ENCODE measurements around the gene PTX4.

The PTX4 gene

DNA sequence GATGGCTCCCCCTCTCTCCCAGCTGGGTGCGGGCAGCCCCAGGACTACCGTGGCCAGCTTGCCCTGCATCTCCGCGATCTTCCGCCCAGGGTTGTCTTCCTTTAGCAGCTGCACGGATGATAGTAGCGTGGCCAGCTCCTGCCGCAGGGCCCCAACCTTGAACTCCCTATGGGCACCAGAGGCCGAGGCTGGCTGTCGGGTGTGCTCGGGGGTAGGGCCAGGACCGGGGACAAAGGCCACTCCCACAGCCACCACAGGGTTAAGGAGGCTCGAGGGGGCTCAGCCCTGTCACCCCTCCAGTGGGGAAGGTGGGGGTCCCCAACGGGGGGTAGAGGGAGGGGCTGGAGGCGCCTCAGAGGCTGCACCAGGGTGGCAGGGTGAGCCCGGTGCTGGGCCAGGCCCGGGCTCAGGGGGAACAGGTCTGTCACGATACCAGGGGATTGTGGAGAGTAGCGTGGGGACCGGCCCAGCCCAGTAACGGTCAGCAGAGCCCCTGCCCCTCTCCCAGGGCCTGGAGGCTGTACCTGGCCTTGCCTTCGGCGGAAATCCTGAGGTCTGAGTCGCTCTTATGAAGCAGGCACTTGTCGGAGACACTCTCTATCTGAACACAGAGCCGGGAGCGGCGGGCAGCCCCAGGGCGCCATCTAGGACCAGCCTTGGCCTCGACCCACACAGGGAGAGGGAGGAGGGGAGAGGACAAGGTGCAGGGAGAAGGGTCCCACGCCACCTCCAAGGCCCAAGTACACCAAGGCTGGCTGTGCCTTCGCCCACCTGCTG is 52.6 kb downstream of the PTX4 start:
- Histone ChIP-seq H3K27ac (ENCODE audit: low read length) (no peak overlapping the region), H3K27me3 (ENCODE audit: low read depth, low read length) (no peaks in the 10 kb centered on the region), H3K4me3 (ENCODE audit: low read depth in 1 of 2, low read length in 2 of 2) (no peak overlapping the region), H3K9me3 (ENCODE audit: control insufficient read depth in 1 of 2, low read length in 2 of 2) (no peaks in the 10 kb centered on the region), H3K36me3 (ENCODE audit: control insufficient read depth in 1 of 2, insufficient read depth in 2 of 2, low read length in 2 of 2) (no peaks in the 10 kb centered on the region), H3K4me1 (ENCODE audit: control insufficient read depth in 1 of 2, insufficient read depth in 2 of 2, low read length in 2 of 2) (no peaks in the 10 kb centered on the region)
